ENCODE results near the gene HDGF.

The HDGF gene

DNA sequence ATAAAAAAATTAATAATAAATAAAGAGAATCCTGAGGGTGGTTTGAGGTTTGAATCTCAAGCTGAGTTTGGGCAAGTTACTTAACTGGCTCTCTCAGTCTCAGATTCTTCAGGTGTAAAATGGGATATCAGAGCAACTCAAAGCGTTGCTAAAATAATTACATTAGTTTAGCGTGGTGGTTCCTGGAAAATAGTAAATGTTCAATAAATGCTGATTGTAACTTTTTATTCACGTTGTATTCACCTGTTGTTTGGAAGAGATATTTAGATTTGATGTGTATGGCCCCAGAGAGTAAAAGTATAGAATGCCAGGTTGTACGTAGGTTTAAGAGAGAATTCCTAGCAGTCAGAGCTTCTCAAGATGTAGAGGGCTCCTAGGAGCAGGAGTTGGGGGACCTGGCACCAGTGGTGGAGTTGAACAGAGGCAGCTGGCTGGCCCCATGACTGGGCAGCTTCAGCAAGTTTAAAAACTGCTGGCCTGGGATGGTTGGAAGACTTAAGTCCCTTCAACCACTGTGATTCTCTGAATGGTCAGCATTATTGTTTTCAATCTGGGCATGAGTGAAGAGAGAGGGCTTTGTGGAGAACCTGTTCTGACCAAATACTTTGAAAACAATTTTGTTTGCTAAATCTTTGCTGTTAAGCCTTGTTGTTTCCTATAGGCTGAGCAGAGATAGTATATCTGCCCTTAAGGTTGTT is 38.3 kb upstream of the HDGF start:
- H3K4me3 ChIP-seq (ENCODE audit: low read depth, low read length): no peak overlapping the region
- TF ChIP-seq, protein P1, sequence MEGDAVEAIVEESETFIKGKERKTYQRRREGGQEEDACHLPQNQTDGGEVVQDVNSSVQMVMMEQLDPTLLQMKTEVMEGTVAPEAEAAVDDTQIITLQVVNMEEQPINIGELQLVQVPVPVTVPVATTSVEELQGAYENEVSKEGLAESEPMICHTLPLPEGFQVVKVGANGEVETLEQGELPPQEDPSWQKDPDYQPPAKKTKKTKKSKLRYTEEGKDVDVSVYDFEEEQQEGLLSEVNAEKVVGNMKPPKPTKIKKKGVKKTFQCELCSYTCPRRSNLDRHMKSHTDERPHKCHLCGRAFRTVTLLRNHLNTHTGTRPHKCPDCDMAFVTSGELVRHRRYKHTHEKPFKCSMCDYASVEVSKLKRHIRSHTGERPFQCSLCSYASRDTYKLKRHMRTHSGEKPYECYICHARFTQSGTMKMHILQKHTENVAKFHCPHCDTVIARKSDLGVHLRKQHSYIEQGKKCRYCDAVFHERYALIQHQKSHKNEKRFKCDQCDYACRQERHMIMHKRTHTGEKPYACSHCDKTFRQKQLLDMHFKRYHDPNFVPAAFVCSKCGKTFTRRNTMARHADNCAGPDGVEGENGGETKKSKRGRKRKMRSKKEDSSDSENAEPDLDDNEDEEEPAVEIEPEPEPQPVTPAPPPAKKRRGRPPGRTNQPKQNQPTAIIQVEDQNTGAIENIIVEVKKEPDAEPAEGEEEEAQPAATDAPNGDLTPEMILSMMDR (IDR thresholded peaks at IDR 0.05; ENCODE audit: low read depth, low read length): no peak

DNA sequence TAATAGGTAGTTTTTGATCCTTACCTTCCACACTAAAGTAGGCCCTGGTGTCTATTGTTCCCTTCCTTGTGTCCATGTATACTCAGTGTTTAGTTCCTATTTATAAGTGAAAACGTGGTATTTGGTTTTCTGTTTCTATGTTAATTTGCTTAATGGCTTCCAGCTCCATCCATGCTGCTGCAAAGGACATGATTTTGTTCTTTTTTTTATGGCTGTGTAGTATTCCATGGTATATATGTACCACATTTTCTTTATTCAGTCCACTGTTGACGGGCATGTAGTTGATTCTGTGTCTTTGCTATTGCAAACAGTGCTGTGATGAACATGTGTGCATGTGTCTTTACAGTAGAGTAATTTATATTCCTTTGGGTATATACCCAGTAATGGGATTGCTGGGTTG is 36.7 kb upstream of the HDGF start:
- no peak overlapping the region for H3K4me3 ChIP-seq (ENCODE audit: low read depth, low read length)
- TF ChIP-seq, protein P1 (IDR thresholded peaks at IDR 0.05; ENCODE audit: low read depth, low read length): no peak

DNA sequence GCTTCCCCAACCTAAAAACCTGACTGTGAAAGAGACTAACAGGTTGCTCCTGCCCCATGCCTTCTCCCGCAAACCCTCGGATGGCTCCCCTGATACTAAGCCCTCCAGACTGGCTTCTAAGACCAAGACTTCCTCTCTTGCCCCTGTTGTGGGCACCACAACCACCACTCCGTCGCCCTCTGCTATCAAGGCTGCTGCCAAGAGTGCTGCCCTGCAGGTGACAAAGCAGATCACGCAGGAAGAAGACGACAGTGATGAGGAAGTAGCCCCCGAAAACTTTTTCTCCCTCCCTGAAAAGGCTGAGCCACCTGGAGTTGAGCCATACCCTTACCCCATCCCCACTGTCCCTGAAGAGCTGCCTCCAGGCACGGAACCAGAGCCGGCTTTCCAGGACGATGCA is 35.2 kb upstream of the HDGF start:
- H3K4me3 ChIP-seq (ENCODE audit: low read depth, low read length): no peak overlapping the region
- TF ChIP-seq, protein P1 (IDR thresholded peaks at IDR 0.05; ENCODE audit: low read depth, low read length): no peak

DNA sequence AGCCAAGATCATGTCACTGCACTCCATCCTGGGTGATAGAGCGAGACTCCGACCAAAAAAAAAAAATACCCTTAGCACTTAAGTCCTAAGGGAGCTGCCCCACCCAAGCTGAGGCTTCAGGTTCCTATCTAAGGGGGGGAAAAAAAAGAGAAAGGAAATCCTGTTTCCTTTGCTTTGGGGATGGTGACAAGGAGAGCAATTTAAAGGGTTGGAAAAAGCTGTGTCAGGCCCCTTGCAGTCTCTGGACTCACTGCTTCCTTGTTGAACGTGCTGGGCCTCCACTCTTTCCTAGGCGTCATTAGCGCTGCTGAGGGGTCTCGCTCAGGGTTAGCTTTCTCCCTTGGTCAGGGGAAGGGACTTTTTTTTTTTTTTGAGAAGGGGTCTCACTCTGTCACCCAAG is 34.0 kb upstream of the HDGF start:
- TF ChIP-seq, protein P1 (IDR thresholded peaks at IDR 0.05; ENCODE audit: low read depth, low read length): no peak
- no peak overlapping the region for H3K4me3 ChIP-seq (ENCODE audit: low read depth, low read length)

DNA sequence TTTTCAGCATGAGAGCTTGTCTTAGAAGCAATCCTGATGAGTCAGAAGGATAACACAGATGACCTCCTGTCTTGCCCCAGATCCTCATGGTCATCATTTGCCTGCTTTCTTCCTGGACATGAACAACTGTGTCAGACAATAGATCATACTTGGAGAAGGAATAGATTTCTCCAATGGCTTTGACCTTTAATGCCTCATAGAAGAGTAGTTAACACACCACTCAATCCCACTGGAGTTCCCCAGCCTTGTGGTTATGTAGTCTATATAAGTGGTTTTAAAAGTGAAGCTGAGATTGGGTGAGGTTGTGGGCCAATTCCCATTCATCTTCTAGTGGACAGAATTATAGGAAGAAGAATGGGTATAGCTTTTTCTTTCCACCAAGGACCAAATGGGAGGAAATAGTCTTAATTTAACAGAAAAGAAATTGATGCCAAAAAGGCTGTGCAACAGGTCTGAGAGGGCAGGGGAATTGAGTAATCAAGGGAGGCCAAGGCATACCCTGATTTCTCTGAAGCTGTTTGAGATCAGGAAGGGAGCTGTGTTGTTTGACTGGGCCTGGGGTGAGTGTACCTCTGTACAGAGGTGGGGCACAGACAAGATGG is 30.2 kb upstream of the HDGF start:
- H3K4me3 ChIP-seq (ENCODE audit: low read depth, low read length): no peak overlapping the region
- TF ChIP-seq, protein P1 (IDR thresholded peaks at IDR 0.05; ENCODE audit: low read depth, low read length): no peak

DNA sequence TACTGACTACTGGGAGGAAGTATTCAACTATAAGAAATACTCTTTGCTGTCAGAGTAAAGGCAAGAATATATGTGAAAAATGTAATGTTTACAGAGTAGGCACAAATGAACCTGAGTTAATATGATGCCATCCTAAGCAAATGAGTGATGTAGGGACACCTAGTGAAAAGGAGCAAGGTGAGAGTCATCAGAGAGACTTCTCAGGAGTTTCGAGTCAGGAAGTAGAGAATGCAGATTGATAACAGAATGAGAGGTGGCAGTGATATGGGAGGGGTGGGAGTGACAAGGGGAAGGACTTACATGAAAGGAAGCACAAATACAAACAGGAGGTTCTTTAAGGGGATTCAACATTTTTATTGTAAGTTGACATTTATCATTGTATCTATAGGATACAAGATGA is 26.1 kb upstream of the HDGF start:
- TF ChIP-seq, protein P1 (IDR thresholded peaks at IDR 0.05; ENCODE audit: low read depth, low read length): no peak

DNA sequence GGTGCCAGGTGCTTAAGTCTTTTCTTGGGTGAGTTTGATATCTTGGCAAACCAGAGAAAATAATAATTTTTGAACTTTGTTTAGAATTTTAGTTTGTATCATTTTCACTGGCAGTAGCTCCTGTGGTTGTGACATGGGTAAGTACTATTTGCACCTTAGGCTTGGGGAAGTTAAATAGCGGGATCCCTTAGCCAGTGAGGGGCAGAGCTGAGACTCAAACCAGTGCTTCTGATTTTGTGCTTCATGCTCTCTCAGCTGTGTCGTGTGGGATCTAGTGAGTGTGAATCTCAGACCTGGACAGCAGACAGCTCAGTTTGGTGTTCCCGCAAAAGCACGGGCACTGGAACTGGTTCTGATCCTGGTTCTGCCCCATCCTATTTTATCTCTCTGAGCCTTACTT is 25.5 kb upstream of the HDGF start:
- TF ChIP-seq, protein P1 (IDR thresholded peaks at IDR 0.05; ENCODE audit: low read depth, low read length): no peak

More for the DNA sequence above, 26.1 kb upstream of the HDGF start:
- no peak overlapping the region for H3K4me3 ChIP-seq (ENCODE audit: low read depth, low read length)

More for the DNA sequence above, 25.5 kb upstream of the HDGF start:
- no peak overlapping the region for H3K4me3 ChIP-seq (ENCODE audit: low read depth, low read length)

Data from WI38 (cell line).